ENCODE data around the gene COX5B. TPM values are rescaled to one million over a fixed set of nuclear protein-coding genes. Genes with fewer than 3 reads are reported as not detected.

COX5B gene
- total and polyA plus RNA-seq, 8 donors = 112 to 173 (median 126) TPM

- TF ChIP-seq CTCF (IDR thresholded peaks at IDR 0.05) = no peak
- H3K27ac ChIP-seq = peak overlapping the region; percentile 94 to 95
- H3K27me3 ChIP-seq = no peaks in the 10 kb centered on the region
- peaks cover 0 to 29% of the 10 kb centered on the region in 2 donors for H3K36me3 ChIP-seq
- intact Hi-C loops (cut with DNase I) = no loop called here
- DNase-seq (no peak), ATAC-seq (peak; percentile 14)
- H3K4me1 ChIP-seq = peaks cover 0 to 37% of the 10 kb centered on the region in 2 donors
- H3K9me3 ChIP-seq = no peaks in the 10 kb centered on the region
- peak overlapping the region; percentile 54 to 75 for H3K4me3 ChIP-seq
Observed at GRCh38 chr2:97662386-97662894, 16.6 kb downstream of the COX5B start.

GRCh38 chr2:97662895-97663625 is 17.2 kb downstream of the COX5B start:
- Histone ChIP-seq H3K27ac (peak overlapping the region; percentile 94 to 95), H3K36me3 (peaks cover 0 to 22% of the 10 kb centered on the region in 2 donors), H3K4me1 (peaks cover 0 to 37% of the 10 kb centered on the region in 2 donors), H3K4me3 (peak overlapping the region; percentile 54 to 75), H3K9me3 (no peaks in the 10 kb centered on the region), H3K27me3 (no peaks in the 10 kb centered on the region)
- ATAC-seq (peak; percentile 72), DNase-seq (peak; percentile 60 to 92 (median 81))
- TF ChIP-seq CTCF (IDR thresholded peaks at IDR 0.05) = no peak
- intact Hi-C loops (cut with DNase I) = no loop called here

GRCh38 chr2:97663626-97663961 is 17.7 kb downstream of the COX5B start:
- DNase-seq (no peak), ATAC-seq (no peak)
- intact Hi-C loops (cut with DNase I) = no loop called here
- Histone ChIP-seq H3K9me3 (no peaks in the 10 kb centered on the region), H3K27me3 (no peaks in the 10 kb centered on the region), H3K36me3 (peaks cover 0 to 17% of the 10 kb centered on the region in 2 donors), H3K4me1 (peaks cover 0 to 37% of the 10 kb centered on the region in 2 donors), H3K27ac (peak overlapping the region; percentile 94 to 95), H3K4me3 (peak overlapping the region; percentile 54 to 75)
- TF ChIP-seq CTCF (IDR thresholded peaks at IDR 0.05) = no peak

- no peaks in the 10 kb centered on the region for H3K27me3 ChIP-seq
- peaks cover 0 to 12% of the 10 kb centered on the region in 2 donors for H3K36me3 ChIP-seq
- H3K27ac ChIP-seq = peak within 1 kb of the TSS; percentile 94 to 95
- ATAC-seq (peak; percentile 93), DNase-seq (peak; percentile 97 to 98 (median 98))
- intact Hi-C loops (cut with DNase I) = no loop called here
- H3K9me3 ChIP-seq = no peaks in the 10 kb centered on the region
- peak; percentile 26 to 68 for TF ChIP-seq CTCF (IDR thresholded peaks at IDR 0.05)
- H3K4me1 ChIP-seq = peaks cover 0 to 37% of the 10 kb centered on the region in 2 donors
- H3K4me3 ChIP-seq = peak within 1 kb of the TSS; percentile 54 to 75
Observed at GRCh38 chr2:97663962-97664635, 18.2 kb downstream of the COX5B start, which contains the start of gene ACTR1B. Gene ACTR1B (minus strand): TSS chr2:97664044. CDS start chr2:97663890, 154 bp downstream.

GRCh38 chr2:97664636-97664970 is 18.7 kb downstream of the COX5B start:
- DNase-seq (no peak), ATAC-seq (no peak)
- no peaks in the 10 kb centered on the region for H3K9me3 ChIP-seq
- no peak for TF ChIP-seq CTCF (IDR thresholded peaks at IDR 0.05)
- peak overlapping the region; percentile 94 to 95 for H3K27ac ChIP-seq
- intact Hi-C loops (cut with DNase I) = no loop called here
- H3K4me3 ChIP-seq = peak overlapping the region; percentile 54 to 75
- peaks cover 0 to 7% of the 10 kb centered on the region in 2 donors for H3K36me3 ChIP-seq
- no peaks in the 10 kb centered on the region for H3K27me3 ChIP-seq
- H3K4me1 ChIP-seq = peaks cover 0 to 37% of the 10 kb centered on the region in 2 donors

Data from left lung (tissue), 10 donors.